Loucy (cell line): ENCODE measurements around the gene INPP4B.

Experiments used
- EZH2phosphoT487 ChIP-seq: fragments of 200-600 bp; IDR thresholded peaks from 2 replicates; pipeline ENCODE4 v1.6.1; 2018; ENCODE audit warnings: antibody characterized with exemption, mild to moderate bottlenecking, moderate library complexity, borderline replicate concordance
- TF ChIP-seq, protein P1 (sequence below): fragments of 200-600 bp; sonication (generic); conservative IDR thresholded peaks from 2 replicates; pipeline ENCODE4 v1.5.1; 2014; ENCODE audit warnings: mild to moderate bottlenecking, antibody characterized with exemption, low read length

DNA sequence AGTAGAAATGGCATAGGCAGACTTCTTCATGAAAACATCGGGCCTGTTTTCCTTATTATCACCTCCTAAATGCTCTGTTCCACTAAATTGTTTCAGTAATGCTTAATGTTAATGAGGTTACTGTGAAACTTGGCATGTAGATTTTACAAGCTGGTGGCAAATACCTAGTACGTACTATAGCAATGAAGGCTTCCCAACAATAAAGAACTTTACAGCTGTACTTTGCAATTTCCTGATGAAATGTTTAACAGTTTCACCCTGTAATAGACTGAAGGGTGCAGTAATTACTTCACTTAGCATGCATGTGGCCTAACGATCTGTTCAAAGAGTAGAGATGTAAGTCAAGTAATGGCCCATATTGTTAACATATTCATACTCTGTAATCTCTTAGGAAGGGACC lies 685.0 kb downstream of the INPP4B start:
- TF ChIP-seq, protein P1, sequence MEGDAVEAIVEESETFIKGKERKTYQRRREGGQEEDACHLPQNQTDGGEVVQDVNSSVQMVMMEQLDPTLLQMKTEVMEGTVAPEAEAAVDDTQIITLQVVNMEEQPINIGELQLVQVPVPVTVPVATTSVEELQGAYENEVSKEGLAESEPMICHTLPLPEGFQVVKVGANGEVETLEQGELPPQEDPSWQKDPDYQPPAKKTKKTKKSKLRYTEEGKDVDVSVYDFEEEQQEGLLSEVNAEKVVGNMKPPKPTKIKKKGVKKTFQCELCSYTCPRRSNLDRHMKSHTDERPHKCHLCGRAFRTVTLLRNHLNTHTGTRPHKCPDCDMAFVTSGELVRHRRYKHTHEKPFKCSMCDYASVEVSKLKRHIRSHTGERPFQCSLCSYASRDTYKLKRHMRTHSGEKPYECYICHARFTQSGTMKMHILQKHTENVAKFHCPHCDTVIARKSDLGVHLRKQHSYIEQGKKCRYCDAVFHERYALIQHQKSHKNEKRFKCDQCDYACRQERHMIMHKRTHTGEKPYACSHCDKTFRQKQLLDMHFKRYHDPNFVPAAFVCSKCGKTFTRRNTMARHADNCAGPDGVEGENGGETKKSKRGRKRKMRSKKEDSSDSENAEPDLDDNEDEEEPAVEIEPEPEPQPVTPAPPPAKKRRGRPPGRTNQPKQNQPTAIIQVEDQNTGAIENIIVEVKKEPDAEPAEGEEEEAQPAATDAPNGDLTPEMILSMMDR = no peak
- no peak for TF ChIP-seq EZH2phosphoT487
